ENCODE results near the gene RPS19.

RPS19 gene

GRCh38 chr19:41872775-41873647 is 13.0 kb downstream of the RPS19 start:
- TF ChIP-seq FOXP2 (optimal IDR thresholded peaks at IDR 0.05; ENCODE audit: borderline replicate concordance, extremely low read depth, extremely low read length, insufficient read depth) (no peak), SIN3A (IDR thresholded peaks at IDR 0.05; ENCODE audit: borderline replicate concordance, insufficient read depth, low read length) (no peak), POLR2AphosphoS5 (IDR thresholded peaks at IDR 0.05; ENCODE audit: low read depth, low read length) (no peak; the same call in 1 of the 2 replicates), TAF1 (IDR thresholded peaks at IDR 0.05; ENCODE audit: borderline replicate concordance, insufficient read depth, low read length) (no peak), REST (IDR thresholded peaks at IDR 0.05; ENCODE audit: insufficient read depth in 1 of 2, low read depth in 2 of 2, low read length in 2 of 2) (no peak)

GRCh38 chr19:41876847-41877832 is 17.1 kb downstream of the RPS19 start, which contains the start of gene CD79A:
CD79A (plus strand) TSS chr19:41877279; CDS start chr19:41877305, 26 bp downstream.
- TF ChIP-seq REST (IDR thresholded peaks at IDR 0.05; ENCODE audit: insufficient read depth in 1 of 2, low read depth in 2 of 2, low read length in 2 of 2) (no peak), TAF1 (IDR thresholded peaks at IDR 0.05; ENCODE audit: borderline replicate concordance, insufficient read depth, low read length) (no peak), FOXP2 (optimal IDR thresholded peaks at IDR 0.05; ENCODE audit: borderline replicate concordance, extremely low read depth, extremely low read length, insufficient read depth) (no peak), SIN3A (IDR thresholded peaks at IDR 0.05; ENCODE audit: borderline replicate concordance, insufficient read depth, low read length) (no peak), POLR2AphosphoS5 (IDR thresholded peaks at IDR 0.05; ENCODE audit: low read depth, low read length) (no peak)

- TF ChIP-seq FOXP2 (optimal IDR thresholded peaks at IDR 0.05; ENCODE audit: borderline replicate concordance, extremely low read depth, extremely low read length, insufficient read depth) (no peak), SIN3A (IDR thresholded peaks at IDR 0.05; ENCODE audit: borderline replicate concordance, insufficient read depth, low read length) (no peak), POLR2AphosphoS5 (IDR thresholded peaks at IDR 0.05; ENCODE audit: low read depth, low read length) (no peak), TAF1 (IDR thresholded peaks at IDR 0.05; ENCODE audit: borderline replicate concordance, insufficient read depth, low read length) (no peak), REST (IDR thresholded peaks at IDR 0.05; ENCODE audit: insufficient read depth in 1 of 2, low read depth in 2 of 2, low read length in 2 of 2) (no peak)
Measured at GRCh38 chr19:41877916-41878905, 18.2 kb downstream of the RPS19 start.

- TF ChIP-seq FOXP2 (optimal IDR thresholded peaks at IDR 0.05; ENCODE audit: borderline replicate concordance, extremely low read depth, extremely low read length, insufficient read depth) = no peak
- TF ChIP-seq SIN3A (IDR thresholded peaks at IDR 0.05; ENCODE audit: borderline replicate concordance, insufficient read depth, low read length) = no peak
- no peak for TF ChIP-seq REST (IDR thresholded peaks at IDR 0.05; ENCODE audit: insufficient read depth in 1 of 2, low read depth in 2 of 2, low read length in 2 of 2)
- TF ChIP-seq POLR2AphosphoS5 (IDR thresholded peaks at IDR 0.05; ENCODE audit: low read depth, low read length) = no peak
- TF ChIP-seq TAF1 (IDR thresholded peaks at IDR 0.05; ENCODE audit: borderline replicate concordance, insufficient read depth, low read length) = no peak
Measured at GRCh38 chr19:41879080-41879479, 19.0 kb downstream of the RPS19 start.
